HEK293 (cell line): ENCODE data around the gene SLC26A11.

Experiments used
- CTCF ChIA-PET: fragments of 350-600 bp; formaldehyde crosslinking; extraction: SDS; loops from one replicate; lab custom pipeline; 2021; ENCODE audit warnings: antibody characterized with exemption; lab: Yijun Ruan, JAX
- POLR2A ChIA-PET: fragments of 300-600 bp; formaldehyde crosslinking; extraction: SDS; loops from one replicate; lab custom pipeline; 2020; ENCODE audit warnings: antibody characterized with exemption, inconsistent platforms; lab: Yijun Ruan, JAX
- H3K27ac ChIP-seq: fragments of 200-500 bp; sonication (Bioruptor generic); 2 replicates; pipeline ENCODE4 v1.5.1; 2014; ENCODE audit warnings: low read depth, low read length, control low read depth, inconsistent platforms; ENCODE audit errors: extremely low read depth
- H3K36me3 ChIP-seq, 2 experiments: fragments of 200-500 bp in 1 of 2; sonication (Bioruptor generic) in 1 of 2; 1 replicate in 1 of 2; 2 replicates in 1 of 2; pipeline ENCODE4 v1.5.1; 2014 to 2017; ENCODE audit warnings: inconsistent platforms in 2 of 2, low read length in 2 of 2; ENCODE audit not compliant: control insufficient read depth in 2 of 2, insufficient read depth in 1 of 2
- H3K4me1 ChIP-seq: fragments of 200-500 bp; sonication (Bioruptor generic); 2 replicates; pipeline ENCODE4 v1.5.1; 2014; ENCODE audit warnings: mild to moderate bottlenecking, low read length, inconsistent platforms; ENCODE audit not compliant: control insufficient read depth, insufficient read depth
- H3K4me3 ChIP-seq: 2 replicates; pipeline ENCODE4 v1.5.1; 2011; ENCODE audit warnings: low read depth, mild to moderate bottlenecking, control low read depth, low read length, moderate library complexity
- H3K9me3 ChIP-seq: fragments of 200-500 bp; sonication (Bioruptor generic); 2 replicates; pipeline ENCODE4 v1.5.1; 2014; ENCODE audit warnings: low read depth, low read length, inconsistent platforms; ENCODE audit not compliant: control insufficient read depth, insufficient read depth
- GLI2 ChIP-seq: fragments of 450-650 bp; formaldehyde crosslinking; IDR thresholded peaks from 2 replicates; pipeline ENCODE4; 2017; ENCODE audit warnings: missing biosample characterization, missing genetic modification characterization, low read depth, borderline replicate concordance
- GLIS1 ChIP-seq: fragments of 450-650 bp; formaldehyde crosslinking; IDR thresholded peaks from 2 replicates; pipeline ENCODE4 v1.5.1; 2016; ENCODE audit warnings: missing biosample characterization, missing genetic modification characterization
- REST ChIP-seq: fragments of 450-650 bp; formaldehyde crosslinking; IDR thresholded peaks from 2 replicates; pipeline ENCODE4 v1.5.1; 2016; ENCODE audit warnings: missing biosample characterization, missing genetic modification characterization
- SCRT1 ChIP-seq: fragments of 450-650 bp; formaldehyde crosslinking; IDR thresholded peaks from 2 replicates; pipeline ENCODE4 v1.5.1; 2016; ENCODE audit warnings: missing biosample characterization, missing genetic modification characterization, borderline replicate concordance
- SCRT2 ChIP-seq: fragments of 450-650 bp; formaldehyde crosslinking; IDR thresholded peaks from 2 replicates; pipeline ENCODE4 v1.5.1; 2016; ENCODE audit warnings: missing biosample characterization, missing genetic modification characterization
- SP2 ChIP-seq: fragments of 450-650 bp; formaldehyde crosslinking; IDR thresholded peaks from 2 replicates; pipeline ENCODE4 v1.5.1; 2016; ENCODE audit warnings: missing biosample characterization, missing genetic modification characterization
- TCF7L2 ChIP-seq: IDR thresholded peaks from 2 replicates; pipeline ENCODE4 v1.6.1; 2011; ENCODE audit warnings: low read depth, mild to moderate bottlenecking, inconsistent platforms, low read length, moderate library complexity, borderline replicate concordance
- ZBTB20 ChIP-seq: fragments of 450-650 bp; formaldehyde crosslinking; IDR thresholded peaks from 2 replicates; pipeline ENCODE4 v1.5.1; 2016; ENCODE audit warnings: missing biosample characterization, missing genetic modification characterization
- ZBTB48 ChIP-seq: fragments of 450-650 bp; formaldehyde crosslinking; IDR thresholded peaks from 2 replicates; pipeline ENCODE4 v1.5.1; 2016; ENCODE audit warnings: missing biosample characterization, missing genetic modification characterization
- ZBTB7A ChIP-seq: fragments of 450-650 bp; formaldehyde crosslinking; IDR thresholded peaks from 2 replicates; pipeline ENCODE4 v1.5.1; 2016; ENCODE audit warnings: low read depth, missing biosample characterization, missing genetic modification characterization
- ZFP37 ChIP-seq: fragments of 450-650 bp; formaldehyde crosslinking; IDR thresholded peaks from 2 replicates; pipeline ENCODE4 v1.5.1; 2016; ENCODE audit warnings: missing biosample characterization, missing genetic modification characterization
- ZNF292 ChIP-seq: fragments of 450-650 bp; formaldehyde crosslinking; IDR thresholded peaks from 2 replicates; pipeline ENCODE4 v1.5.1; 2016; ENCODE audit warnings: low read depth, missing biosample characterization, missing genetic modification characterization, borderline replicate concordance
- ZNF324 ChIP-seq: fragments of 450-650 bp; formaldehyde crosslinking; IDR thresholded peaks from 2 replicates; pipeline ENCODE4 v1.5.1; 2016; ENCODE audit warnings: missing biosample characterization, missing genetic modification characterization
- ZNF398 ChIP-seq: fragments of 450-650 bp; formaldehyde crosslinking; IDR thresholded peaks from 2 replicates; pipeline ENCODE4 v1.5.1; 2017; ENCODE audit warnings: missing biosample characterization, missing genetic modification characterization
- ZNF404 ChIP-seq: fragments of 450-650 bp; formaldehyde crosslinking; IDR thresholded peaks from 2 replicates; pipeline ENCODE4 v1.5.1; 2017; ENCODE audit warnings: missing biosample characterization, missing genetic modification characterization
- ZNF416 ChIP-seq: fragments of 450-650 bp; formaldehyde crosslinking; IDR thresholded peaks from 2 replicates; pipeline ENCODE4 v1.5.1; 2016; ENCODE audit warnings: missing biosample characterization, missing genetic modification characterization
- ZNF501 ChIP-seq: fragments of 450-650 bp; formaldehyde crosslinking; IDR thresholded peaks from 2 replicates; pipeline ENCODE4 v1.5.1; 2016; ENCODE audit warnings: missing biosample characterization, missing genetic modification characterization
- ZNF571 ChIP-seq: fragments of 450-650 bp; formaldehyde crosslinking; IDR thresholded peaks from 2 replicates; pipeline ENCODE4 v1.5.0; 2017; ENCODE audit warnings: missing biosample characterization, missing genetic modification characterization
- ZNF692 ChIP-seq: fragments of 450-650 bp; formaldehyde crosslinking; IDR thresholded peaks from 2 replicates; pipeline ENCODE4 v1.5.1; 2016; ENCODE audit warnings: missing biosample characterization, missing genetic modification characterization

SLC26A11 gene

DNA sequence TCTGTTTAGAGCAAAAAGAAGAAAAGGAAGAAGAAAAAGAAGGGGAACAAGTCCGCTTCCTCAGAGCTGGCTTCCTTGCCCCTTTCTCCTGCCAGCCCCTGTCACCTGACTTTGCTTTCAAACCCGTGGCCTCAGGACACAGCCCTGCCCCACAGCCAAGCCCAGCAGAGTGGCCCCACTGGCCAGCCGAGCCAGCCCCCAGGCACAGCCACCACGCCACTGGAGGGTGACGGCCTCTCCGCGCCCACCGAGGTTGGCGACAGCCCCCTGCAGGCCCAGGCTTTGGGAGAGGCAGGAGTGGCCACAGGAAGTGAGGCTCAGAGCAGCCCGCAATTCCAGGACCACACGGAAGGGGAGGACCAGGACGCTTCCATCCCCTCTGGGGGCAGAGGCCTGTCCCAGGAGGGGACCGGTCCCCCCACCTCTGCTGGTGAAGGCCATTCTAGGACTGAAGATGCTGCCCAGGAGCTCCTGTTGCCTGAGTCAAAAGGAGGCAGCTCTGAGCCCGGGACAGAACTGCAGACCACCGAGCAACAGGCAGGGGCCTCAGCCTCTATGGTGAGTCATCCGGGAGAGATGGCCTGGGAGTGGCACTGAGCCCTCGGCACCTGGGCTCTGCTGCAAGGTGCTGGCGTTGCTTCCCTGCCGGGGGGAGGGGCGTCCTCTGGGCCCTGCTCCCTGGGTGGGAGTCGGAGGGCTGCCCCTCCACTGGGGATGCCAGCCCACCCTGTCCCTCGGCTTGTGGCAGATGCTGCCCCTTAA is 67.8 kb downstream of the SLC26A11 start:
- ChIA-PET POLR2A (interaction anchor here (0.6 to 0.8 kb wide), 2 partner anchors 26 to 30 kb away, joined by 3 read pairs; no protein-coding TSS in a partner anchor), CTCF (interaction anchor here (0.6 to 0.7 kb wide), 2 partner anchors 9 to 629 kb away, joined by 3 to 8 read pairs; no protein-coding TSS in a partner anchor)
- Histone ChIP-seq H3K27ac (no peak overlapping the region), H3K4me3 (no peak overlapping the region), H3K4me1 (no peaks in the 10 kb centered on the region), H3K36me3 (peaks cover 16 to 63% of the 10 kb centered on the region in 2 experiments; a peak in 2 of 3 replicates), H3K9me3 (no peaks in the 10 kb centered on the region)
- no peak for TF ChIP-seq ZNF398 (tag by site-specific recombination)
- TF ChIP-seq SCRT2 (tag by site-specific recombination) = peak; percentile 52

GRCh38 chr17:80289616-80290015 is 69.4 kb downstream of the SLC26A11 start:
- CTCF ChIA-PET = interaction anchor here (0.7 kb wide), 1 partner anchor 12 kb away, joined by 4 read pairs; no protein-coding TSS in a partner anchor
- TF ChIP-seq ZNF692 (tag by site-specific recombination) (no peak), ZFP37 (tag by site-specific recombination) (no peak), ZNF404 (tag by site-specific recombination) (no peak), TCF7L2 (no peak), ZBTB48 (tag by site-specific recombination) (no peak), ZNF571 (no peak), SP2 (tag by site-specific recombination) (no peak), GLI2 (no peak), REST (tag by site-specific recombination) (no peak), ZNF501 (no peak), ZBTB7A (tag by site-specific recombination) (no peak), ZNF292 (tag by site-specific recombination) (no peak), SCRT1 (no peak), ZBTB20 (tag by site-specific recombination) (no peak), ZNF416 (no peak), ZNF324 (tag by site-specific recombination) (no peak), GLIS1 (no peak)
- TF ChIP-seq, all 188 proteins: peak for 0
- Histone ChIP-seq H3K36me3 (peaks cover 19 to 69% of the 10 kb centered on the region in 2 experiments; a peak in 2 of 3 replicates), H3K27ac (no peak overlapping the region), H3K9me3 (no peaks in the 10 kb centered on the region), H3K4me1 (no peaks in the 10 kb centered on the region), H3K4me3 (no peak overlapping the region)
- POLR2A ChIA-PET = no interaction called here
